HG02798 (cell line): ENCODE data around the gene RABGGTA.

Source experiments
- ATAC-seq: cut with Tn5 transposase; IDR thresholded peaks from one replicate; pipeline ENCODE4 v1.9.1; 2021; ENCODE audit warnings: mild to moderate bottlenecking; ENCODE audit not compliant: unreplicated experiment, poor library complexity

RABGGTA gene

GRCh38 chr14:24304019-24304387 is 32.6 kb upstream of the RABGGTA start:
- no peak for ATAC-seq

- no peak for ATAC-seq
Observed at GRCh38 chr14:24300326-24300980, 29.1 kb upstream of the RABGGTA start.

- ATAC-seq, result peak; percentile 87
Observed at GRCh38 chr14:24299255-24300191, 28.1 kb upstream of the RABGGTA start, which contains the start of the genes DHRS1 and NOP9. DHRS1 (minus strand) TSS chr14:24299780; CDS start chr14:24299106, 674 bp downstream. NOP9 (plus strand) TSS chr14:24299850; CDS start chr14:24299955, 105 bp downstream.

GRCh38 chr14:24298892-24299254 is 27.5 kb upstream of the RABGGTA start:
- ATAC-seq, result peak; percentile 7

- ATAC-seq, result peak; percentile 2
Observed at GRCh38 chr14:24297190-24297964, 26.0 kb upstream of the RABGGTA start.

- peak; percentile 36 for ATAC-seq
Observed at GRCh38 chr14:24296341-24297157, 25.2 kb upstream of the RABGGTA start.

- no peak for ATAC-seq
Observed at GRCh38 chr14:24293525-24293924, 22.1 kb upstream of the RABGGTA start.

GRCh38 chr14:24292118-24292807 is 20.9 kb upstream of the RABGGTA start:
- ATAC-seq, result no peak

GRCh38 chr14:24291446-24292117 is 20.2 kb upstream of the RABGGTA start:
- no peak for ATAC-seq

GRCh38 chr14:24290746-24291145 is 19.3 kb upstream of the RABGGTA start:
- ATAC-seq, result no peak

GRCh38 chr14:24289649-24290280 is 18.4 kb upstream of the RABGGTA start:
- ATAC-seq, result peak; percentile 60

- no peak for ATAC-seq
Observed at GRCh38 chr14:24286996-24287395, 15.6 kb upstream of the RABGGTA start.

- no peak for ATAC-seq
Observed at GRCh38 chr14:24285351-24285750, 14.0 kb upstream of the RABGGTA start.

- ATAC-seq, result no peak
Observed at GRCh38 chr14:24284501-24285035, 13.2 kb upstream of the RABGGTA start.

GRCh38 chr14:24283796-24284460 is 12.5 kb upstream of the RABGGTA start:
- ATAC-seq, result no peak

GRCh38 chr14:24282736-24283135 is 11.3 kb upstream of the RABGGTA start:
- no peak for ATAC-seq

- ATAC-seq, result no peak
Observed at GRCh38 chr14:24281636-24282035, 10.2 kb upstream of the RABGGTA start.
